ENCODE measurements around the gene TMEFF2. TPM values are rescaled to one million over a fixed set of nuclear protein-coding genes. Genes with fewer than 3 reads are reported as not detected.

Gene TMEFF2, protein sequence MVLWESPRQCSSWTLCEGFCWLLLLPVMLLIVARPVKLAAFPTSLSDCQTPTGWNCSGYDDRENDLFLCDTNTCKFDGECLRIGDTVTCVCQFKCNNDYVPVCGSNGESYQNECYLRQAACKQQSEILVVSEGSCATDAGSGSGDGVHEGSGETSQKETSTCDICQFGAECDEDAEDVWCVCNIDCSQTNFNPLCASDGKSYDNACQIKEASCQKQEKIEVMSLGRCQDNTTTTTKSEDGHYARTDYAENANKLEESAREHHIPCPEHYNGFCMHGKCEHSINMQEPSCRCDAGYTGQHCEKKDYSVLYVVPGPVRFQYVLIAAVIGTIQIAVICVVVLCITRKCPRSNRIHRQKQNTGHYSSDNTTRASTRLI
- 6.3 TPM for total RNA-seq

DNA sequence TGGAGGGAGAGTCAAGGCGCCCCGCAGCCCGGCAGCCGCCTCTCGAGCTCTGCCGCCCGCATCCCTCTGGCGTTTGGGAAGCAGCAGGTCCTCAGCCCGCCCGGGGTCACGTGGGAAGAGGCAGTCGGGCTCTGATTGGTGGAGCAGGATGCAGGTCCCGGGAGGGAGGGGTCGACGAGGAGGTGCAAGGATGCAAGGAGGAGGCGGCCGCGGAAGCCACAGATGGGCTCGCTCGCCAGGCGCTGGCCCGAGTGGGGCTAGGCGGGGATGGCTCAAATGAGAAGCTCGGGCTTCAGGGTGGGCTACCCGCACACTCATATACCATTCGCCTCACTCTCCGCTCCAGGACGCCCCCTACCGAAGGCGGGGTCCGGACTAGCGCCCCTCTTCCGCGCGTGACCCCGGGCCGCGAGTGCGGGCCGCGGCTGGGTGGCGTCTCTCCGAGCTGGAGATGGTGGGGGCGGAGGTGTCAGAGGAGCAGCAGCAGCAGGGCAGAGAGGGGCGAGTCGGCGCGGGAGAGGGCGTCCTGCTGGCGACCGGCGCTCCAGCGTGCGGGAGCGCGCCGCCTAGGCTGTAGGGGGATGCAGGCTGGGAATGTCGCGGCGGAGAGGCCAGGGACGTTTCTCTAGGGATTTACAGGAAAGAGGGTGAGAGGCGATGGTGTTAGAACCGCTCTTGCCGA is at the start of gene TMEFF2:
TMEFF2 (minus strand) TSS at position 68 of the 682 bp plus-strand sequence. CDS start 409 bp downstream, outside the sequence.
- Histone ChIP-seq H3K27ac (ENCODE audit: low read depth, low read length) (no peak within 1 kb of the TSS), H3K4me1 (ENCODE audit: control insufficient read depth in 3 of 3, insufficient read depth in 3 of 3, low read length in 3 of 3) (peaks cover 20 to 32% (median 29%) of the 10 kb centered on the region in 3 donors), H3K9me3 (ENCODE audit: control insufficient read depth in 3 of 3, low read length in 3 of 3) (no peaks in the 10 kb centered on the region), H3K27me3 (ENCODE audit: control insufficient read depth in 3 of 3, insufficient read depth in 3 of 3, low read length in 3 of 3) (peaks cover 45 to 67% (median 55%) of the 10 kb centered on the region in 3 donors), H3K4me3 (ENCODE audit: low read length in 3 of 3) (peak within 1 kb of the TSS; percentile 62 to 77 (median 71)), H3K9ac (ENCODE audit: low read depth in 1 of 3, low read length in 3 of 3) (peak within 1 kb of the TSS in 2 of 3 donors; percentile 8 to 17), H3K36me3 (ENCODE audit: control insufficient read depth in 3 of 3, insufficient read depth in 3 of 3, low read length in 3 of 3) (no peaks in the 10 kb centered on the region)

DNA sequence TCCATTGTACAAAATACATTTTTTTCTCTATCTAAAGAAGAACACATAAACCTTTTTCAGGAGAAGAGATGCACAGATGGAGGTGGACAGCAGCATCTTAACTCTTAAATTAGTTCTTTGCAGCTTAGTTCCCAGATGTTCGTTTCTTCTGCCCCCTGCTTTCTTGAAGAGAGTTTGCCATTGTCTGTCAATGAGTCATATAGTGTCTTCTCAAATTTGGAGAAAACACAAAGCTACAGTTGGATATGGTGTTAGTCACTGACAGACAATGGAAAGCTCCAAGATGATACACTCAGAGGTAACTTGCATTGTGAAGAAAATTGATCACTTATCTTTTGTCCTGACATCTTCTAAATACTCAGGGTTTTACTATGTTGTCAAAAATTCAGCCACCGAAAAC is 48.8 kb upstream of the TMEFF2 start:
- no peaks in the 10 kb centered on the region for H3K4me1 ChIP-seq (ENCODE audit: control insufficient read depth in 3 of 3, insufficient read depth in 3 of 3, low read length in 3 of 3)
- no peak overlapping the region for H3K4me3 ChIP-seq (ENCODE audit: low read length in 3 of 3)
- no peaks in the 10 kb centered on the region for H3K36me3 ChIP-seq (ENCODE audit: control insufficient read depth in 3 of 3, insufficient read depth in 3 of 3, low read length in 3 of 3)
- no peaks in the 10 kb centered on the region for H3K9me3 ChIP-seq (ENCODE audit: control insufficient read depth in 3 of 3, low read length in 3 of 3)
- H3K27me3 ChIP-seq (ENCODE audit: control insufficient read depth in 3 of 3, insufficient read depth in 3 of 3, low read length in 3 of 3) = no peaks in the 10 kb centered on the region
- H3K9ac ChIP-seq (ENCODE audit: low read depth in 1 of 3, low read length in 3 of 3) = no peak overlapping the region
- H3K27ac ChIP-seq (ENCODE audit: low read depth, low read length) = no peak overlapping the region

DNA sequence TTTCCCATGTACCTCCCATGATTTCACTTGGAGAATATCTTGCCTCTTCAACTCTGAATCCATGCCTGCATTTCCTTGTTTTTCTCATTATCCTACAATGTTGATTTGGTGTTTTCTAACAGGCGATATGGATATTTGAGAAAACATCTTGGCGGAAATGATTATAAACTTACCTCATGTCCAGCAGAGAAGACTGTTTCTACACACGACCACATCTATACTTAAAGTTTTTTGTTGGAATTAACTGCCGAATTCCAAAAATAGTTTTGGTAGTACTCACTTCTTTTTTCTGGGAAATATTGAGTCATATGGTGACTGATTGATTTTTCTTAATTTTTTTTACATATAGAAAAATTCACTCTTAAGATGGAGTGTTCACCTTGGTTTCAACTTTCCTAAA is 41.4 kb upstream of the TMEFF2 start:
- Histone ChIP-seq H3K4me3 (ENCODE audit: low read length in 3 of 3) (no peak overlapping the region), H3K27ac (ENCODE audit: low read depth, low read length) (no peak overlapping the region), H3K27me3 (ENCODE audit: control insufficient read depth in 3 of 3, insufficient read depth in 3 of 3, low read length in 3 of 3) (no peaks in the 10 kb centered on the region), H3K36me3 (ENCODE audit: control insufficient read depth in 3 of 3, insufficient read depth in 3 of 3, low read length in 3 of 3) (no peaks in the 10 kb centered on the region), H3K9ac (ENCODE audit: low read depth in 1 of 3, low read length in 3 of 3) (no peak overlapping the region), H3K4me1 (ENCODE audit: control insufficient read depth in 3 of 3, insufficient read depth in 3 of 3, low read length in 3 of 3) (no peaks in the 10 kb centered on the region), H3K9me3 (ENCODE audit: control insufficient read depth in 3 of 3, low read length in 3 of 3) (no peaks in the 10 kb centered on the region)

DNA sequence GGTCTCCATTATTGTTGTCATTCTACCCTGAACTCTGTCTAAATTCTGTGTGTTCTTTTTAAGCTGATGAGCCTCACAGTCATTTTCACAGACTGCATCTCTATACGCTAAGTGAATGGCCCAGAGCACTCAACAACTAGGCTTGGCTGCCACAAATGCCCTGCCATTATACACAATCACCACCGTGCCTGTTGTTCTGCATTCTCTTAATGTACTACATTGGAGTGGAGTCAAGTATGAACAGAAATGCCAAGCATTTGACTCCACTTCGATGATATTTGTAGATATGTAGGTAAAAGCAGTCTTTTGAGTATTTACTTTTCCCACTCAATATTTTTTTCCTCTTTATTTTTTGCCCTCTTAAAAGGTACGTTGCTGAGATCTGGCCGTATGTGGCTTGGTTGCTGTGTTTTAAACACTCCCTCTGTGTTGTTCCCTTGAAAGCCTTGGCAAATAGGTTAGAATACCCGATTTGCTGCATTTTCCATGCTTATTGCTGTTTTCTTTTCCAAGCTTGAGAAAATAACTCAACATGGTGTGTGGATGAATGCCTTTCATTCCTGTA is 36.2 kb upstream of the TMEFF2 start:
- Histone ChIP-seq H3K9ac (ENCODE audit: low read depth in 1 of 3, low read length in 3 of 3) (no peak overlapping the region), H3K36me3 (ENCODE audit: control insufficient read depth in 3 of 3, insufficient read depth in 3 of 3, low read length in 3 of 3) (no peaks in the 10 kb centered on the region), H3K4me1 (ENCODE audit: control insufficient read depth in 3 of 3, insufficient read depth in 3 of 3, low read length in 3 of 3) (no peaks in the 10 kb centered on the region), H3K27me3 (ENCODE audit: control insufficient read depth in 3 of 3, insufficient read depth in 3 of 3, low read length in 3 of 3) (no peaks in the 10 kb centered on the region), H3K9me3 (ENCODE audit: control insufficient read depth in 3 of 3, low read length in 3 of 3) (no peaks in the 10 kb centered on the region), H3K4me3 (ENCODE audit: low read length in 3 of 3) (no peak overlapping the region), H3K27ac (ENCODE audit: low read depth, low read length) (no peak overlapping the region)

DNA sequence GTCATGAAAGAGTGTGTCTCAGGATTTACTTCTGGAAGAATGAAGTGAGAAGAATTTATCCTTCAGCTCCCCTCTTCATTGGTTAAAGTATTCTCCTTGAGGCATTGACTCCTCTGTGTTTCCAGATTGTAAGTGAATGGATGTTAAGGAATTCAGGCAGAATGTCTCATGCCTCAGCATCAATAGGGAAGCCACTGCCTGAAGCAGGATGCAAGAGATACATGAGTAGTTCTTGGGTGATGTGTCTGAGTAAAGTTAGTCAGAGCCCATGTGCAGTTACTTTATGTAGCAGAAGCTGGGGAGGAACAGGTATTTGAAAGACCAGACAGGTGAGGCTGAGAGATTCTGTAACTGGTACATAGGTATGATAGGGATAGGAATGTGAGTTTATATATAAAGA is 34.0 kb upstream of the TMEFF2 start:
- H3K36me3 ChIP-seq (ENCODE audit: control insufficient read depth in 3 of 3, insufficient read depth in 3 of 3, low read length in 3 of 3) = no peaks in the 10 kb centered on the region
- no peak overlapping the region for H3K4me3 ChIP-seq (ENCODE audit: low read length in 3 of 3)
- H3K9me3 ChIP-seq (ENCODE audit: control insufficient read depth in 3 of 3, low read length in 3 of 3) = no peaks in the 10 kb centered on the region
- no peak overlapping the region for H3K27ac ChIP-seq (ENCODE audit: low read depth, low read length)
- H3K4me1 ChIP-seq (ENCODE audit: control insufficient read depth in 3 of 3, insufficient read depth in 3 of 3, low read length in 3 of 3) = no peaks in the 10 kb centered on the region
- H3K9ac ChIP-seq (ENCODE audit: low read depth in 1 of 3, low read length in 3 of 3) = no peak overlapping the region
- H3K27me3 ChIP-seq (ENCODE audit: control insufficient read depth in 3 of 3, insufficient read depth in 3 of 3, low read length in 3 of 3) = no peaks in the 10 kb centered on the region

DNA sequence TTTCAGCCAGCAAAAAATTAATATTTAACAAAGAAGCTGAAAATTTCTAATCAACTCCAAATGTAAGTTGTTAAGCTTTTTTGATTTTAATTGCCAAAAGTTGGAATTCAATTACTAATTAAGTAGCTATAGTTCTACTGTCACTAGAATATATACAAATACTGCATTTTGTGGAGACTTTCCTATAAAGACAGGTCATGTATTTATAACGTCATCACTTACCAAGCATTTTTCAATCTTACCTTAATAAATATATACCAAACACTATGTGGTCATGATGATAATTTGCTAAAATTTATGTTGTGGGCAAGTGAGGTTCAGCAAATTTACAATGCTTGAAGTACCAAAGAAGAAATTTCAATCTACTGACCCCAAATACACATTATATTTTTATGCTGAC is 24.2 kb upstream of the TMEFF2 start:
- no peaks in the 10 kb centered on the region for H3K36me3 ChIP-seq (ENCODE audit: control insufficient read depth in 3 of 3, insufficient read depth in 3 of 3, low read length in 3 of 3)
- no peaks in the 10 kb centered on the region for H3K27me3 ChIP-seq (ENCODE audit: control insufficient read depth in 3 of 3, insufficient read depth in 3 of 3, low read length in 3 of 3)
- no peaks in the 10 kb centered on the region for H3K4me1 ChIP-seq (ENCODE audit: control insufficient read depth in 3 of 3, insufficient read depth in 3 of 3, low read length in 3 of 3)
- H3K9ac ChIP-seq (ENCODE audit: low read depth in 1 of 3, low read length in 3 of 3) = no peak overlapping the region
- H3K9me3 ChIP-seq (ENCODE audit: control insufficient read depth in 3 of 3, low read length in 3 of 3) = no peaks in the 10 kb centered on the region
- H3K4me3 ChIP-seq (ENCODE audit: low read length in 3 of 3) = no peak overlapping the region
- H3K27ac ChIP-seq (ENCODE audit: low read depth, low read length) = no peak overlapping the region

DNA sequence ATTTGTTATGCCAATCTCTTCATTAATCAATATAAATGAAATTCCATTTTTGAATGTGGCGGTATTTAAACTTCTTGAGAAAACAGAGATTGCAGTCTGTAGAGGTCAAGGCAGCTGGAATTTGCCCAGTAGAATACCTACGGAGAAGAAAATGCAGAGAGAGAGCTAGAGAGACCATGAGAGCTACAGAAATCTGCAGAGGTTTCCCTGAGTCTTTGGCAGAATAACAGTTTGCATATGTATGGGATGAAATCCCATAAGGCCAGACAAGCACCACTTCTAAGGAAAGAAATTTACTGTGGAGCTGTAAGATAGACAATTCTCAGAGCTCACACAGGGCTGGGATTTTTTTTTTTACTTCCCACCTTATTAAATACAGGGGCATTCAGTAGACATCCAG is 23.6 kb upstream of the TMEFF2 start:
- no peaks in the 10 kb centered on the region for H3K36me3 ChIP-seq (ENCODE audit: control insufficient read depth in 3 of 3, insufficient read depth in 3 of 3, low read length in 3 of 3)
- H3K4me3 ChIP-seq (ENCODE audit: low read length in 3 of 3) = no peak overlapping the region
- H3K9me3 ChIP-seq (ENCODE audit: control insufficient read depth in 3 of 3, low read length in 3 of 3) = no peaks in the 10 kb centered on the region
- H3K9ac ChIP-seq (ENCODE audit: low read depth in 1 of 3, low read length in 3 of 3) = no peak overlapping the region
- no peaks in the 10 kb centered on the region for H3K4me1 ChIP-seq (ENCODE audit: control insufficient read depth in 3 of 3, insufficient read depth in 3 of 3, low read length in 3 of 3)
- H3K27ac ChIP-seq (ENCODE audit: low read depth, low read length) = no peak overlapping the region
- H3K27me3 ChIP-seq (ENCODE audit: control insufficient read depth in 3 of 3, insufficient read depth in 3 of 3, low read length in 3 of 3) = no peaks in the 10 kb centered on the region

DNA sequence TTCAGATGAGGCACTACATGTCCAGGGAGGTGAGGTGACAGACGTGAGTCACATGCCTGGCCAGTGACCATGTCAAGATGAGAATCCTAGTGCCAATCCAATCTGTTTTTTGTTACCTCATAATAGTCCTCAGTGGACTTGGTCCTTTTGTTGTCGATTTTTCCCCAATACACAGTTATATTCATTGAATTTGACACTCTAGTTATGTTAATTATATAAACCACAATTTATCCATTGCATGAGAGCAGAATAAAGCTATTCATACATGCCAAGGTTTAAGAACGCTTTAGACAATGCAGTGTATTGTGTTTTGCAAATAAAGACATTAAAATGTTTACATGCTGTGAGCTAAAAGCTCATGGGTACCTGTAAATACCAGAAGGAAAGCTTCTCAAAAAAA is 21.6 kb upstream of the TMEFF2 start:
- no peak overlapping the region for H3K4me3 ChIP-seq (ENCODE audit: low read length in 3 of 3)
- no peaks in the 10 kb centered on the region for H3K27me3 ChIP-seq (ENCODE audit: control insufficient read depth in 3 of 3, insufficient read depth in 3 of 3, low read length in 3 of 3)
- no peaks in the 10 kb centered on the region for H3K9me3 ChIP-seq (ENCODE audit: control insufficient read depth in 3 of 3, low read length in 3 of 3)
- H3K9ac ChIP-seq (ENCODE audit: low read depth in 1 of 3, low read length in 3 of 3) = no peak overlapping the region
- no peaks in the 10 kb centered on the region for H3K4me1 ChIP-seq (ENCODE audit: control insufficient read depth in 3 of 3, insufficient read depth in 3 of 3, low read length in 3 of 3)
- no peaks in the 10 kb centered on the region for H3K36me3 ChIP-seq (ENCODE audit: control insufficient read depth in 3 of 3, insufficient read depth in 3 of 3, low read length in 3 of 3)
- no peak overlapping the region for H3K27ac ChIP-seq (ENCODE audit: low read depth, low read length)

DNA sequence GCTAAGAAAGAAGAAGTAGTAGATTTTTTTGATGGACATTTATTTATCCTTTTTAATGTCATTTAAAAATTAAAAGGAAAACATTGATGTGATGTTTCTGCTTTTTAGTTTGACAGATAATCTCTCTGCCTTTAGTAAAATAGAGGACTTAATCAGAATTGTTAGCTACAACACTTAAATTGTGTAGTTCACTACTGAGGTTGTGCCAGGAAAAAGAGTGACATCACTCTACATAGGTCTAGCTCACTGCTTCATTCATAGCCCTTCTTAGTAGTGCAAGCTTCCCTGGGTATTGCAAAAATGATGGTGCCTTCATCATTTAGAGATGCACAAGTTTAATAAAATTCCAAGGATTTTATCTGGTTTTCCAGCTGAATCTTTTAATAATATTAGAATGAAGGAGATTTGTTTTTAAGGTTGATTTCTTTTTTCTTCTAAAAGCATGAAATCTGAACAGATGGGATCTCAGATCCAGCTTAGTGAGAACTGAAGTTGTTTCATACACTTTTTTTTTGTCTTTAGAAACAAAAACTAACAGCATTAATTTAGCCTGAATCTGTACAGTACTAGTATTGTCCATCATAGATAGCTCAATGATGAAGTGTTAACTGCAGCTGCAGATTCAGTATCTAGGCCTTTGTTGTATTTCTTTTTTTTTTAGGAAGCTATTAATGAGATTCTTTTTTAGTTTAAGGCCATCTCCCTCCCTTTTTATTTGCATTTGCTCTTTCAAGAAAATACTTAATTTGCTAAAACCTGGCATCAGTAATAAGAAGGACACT is 20.6 kb upstream of the TMEFF2 start:
- H3K36me3 ChIP-seq (ENCODE audit: control insufficient read depth in 3 of 3, insufficient read depth in 3 of 3, low read length in 3 of 3) = no peaks in the 10 kb centered on the region
- no peak overlapping the region for H3K27ac ChIP-seq (ENCODE audit: low read depth, low read length)
- no peaks in the 10 kb centered on the region for H3K27me3 ChIP-seq (ENCODE audit: control insufficient read depth in 3 of 3, insufficient read depth in 3 of 3, low read length in 3 of 3)
- H3K4me1 ChIP-seq (ENCODE audit: control insufficient read depth in 3 of 3, insufficient read depth in 3 of 3, low read length in 3 of 3) = no peaks in the 10 kb centered on the region
- H3K9ac ChIP-seq (ENCODE audit: low read depth in 1 of 3, low read length in 3 of 3) = no peak overlapping the region
- H3K9me3 ChIP-seq (ENCODE audit: control insufficient read depth in 3 of 3, low read length in 3 of 3) = no peaks in the 10 kb centered on the region
- no peak overlapping the region for H3K4me3 ChIP-seq (ENCODE audit: low read length in 3 of 3)

Data from skeletal muscle tissue (tissue), 4 donors.